Upper lobe of left lung (tissue), 6 donors: Measurements from ENCODE around the gene SPOCK1. TPM values are rescaled to one million over a fixed set of nuclear protein-coding genes. Genes with fewer than 3 reads are reported as not detected.

Experiments
- ATAC-seq, 2 donors: fragments of 200-7000 bp; cut with Tn5 transposase; one replicate each; pipeline ENCODE4 v1.9.1; 2022; ENCODE audit warnings: mild to moderate bottlenecking in 2 of 2, moderate library complexity in 2 of 2; ENCODE audit not compliant: low FRiP score in 2 of 2
- DNase-seq, 2 donors: peaks; one replicate each; pipeline ENCODE4 v3.0.0-alpha.2; 2019 to 2020
- H3K27ac ChIP-seq, 4 donors: fragments of 200-600 bp; sonication (generic); one replicate each; pipeline ENCODE4 v1.5.1; 2016 to 2019
- H3K27me3 ChIP-seq, 4 donors: fragments of 200-600 bp; sonication (generic); one replicate each; pipeline ENCODE4 v1.5.1; 2017 to 2019
- H3K36me3 ChIP-seq, 4 donors: fragments of 200-600 bp; sonication (generic); one replicate each; pipeline ENCODE4 v1.5.1; 2016 to 2019
- H3K4me1 ChIP-seq, 4 donors: fragments of 200-600 bp; sonication (generic); one replicate each; pipeline ENCODE4 v1.5.1; 2018 to 2019
- H3K4me3 ChIP-seq, 4 donors: fragments of 200-600 bp; sonication (generic); one replicate each; pipeline ENCODE4 v1.5.1; 2017 to 2019; ENCODE audit warnings: mild to moderate bottlenecking in 2 of 4, moderate library complexity in 1 of 4
- H3K9me3 ChIP-seq, 4 donors: fragments of 200-600 bp; sonication (generic); one replicate each; pipeline ENCODE4 v1.5.1; 2018 to 2019
- EP300 ChIP-seq, 4 donors: sonication (generic); formaldehyde crosslinking; IDR thresholded peaks; one replicate each; pipeline ENCODE4 v1.5.1; 2017; ENCODE audit warnings: antibody characterized with exemption in 4 of 4, control low read depth in 2 of 4
- POLR2A ChIP-seq, 4 donors: fragments of 450-650 bp; IDR thresholded peaks; one replicate each; pipeline ENCODE4 v1.5.1; 2016 to 2017; ENCODE audit warnings: antibody characterized with exemption in 4 of 4, mild to moderate bottlenecking in 2 of 4
- POLR2AphosphoS5 ChIP-seq, 2 donors: sonication (generic); formaldehyde crosslinking; IDR thresholded peaks; one replicate each; pipeline ENCODE4 v1.5.1; 2017; ENCODE audit warnings: antibody characterized with exemption in 2 of 2
- WGBS, 2 donors: methylation state at CpG; one replicate each; pipeline ENCODE4 v1.1.5; 2017 to 2018; 5-methylcytosine and 5-hydroxymethylcytosine counted together
- total RNA-seq, 6 donors: library from RNA; depleted of rRNA in 4 of 6; stranded (reverse); fragments of >200 nt in 4 of 6; gene quantifications; one replicate each; pipeline versions ENCODE4 v1.1.0 to v1.2.1, GENCODE V29; 2016 to 2021
- TF ChIP-seq, protein P1 (sequence below), 6 experiments: fragments of 450-650 bp in 4 of 6; fragments of 200-600 bp in 2 of 6; sonication (generic) in 2 of 6; IDR thresholded peaks; one replicate each; pipeline ENCODE4 v1.5.1; 2016 to 2019; ENCODE audit warnings: antibody characterized with exemption in 6 of 6
- donor health status: DM: no; HTN: no; CAD: no; lungs with moderate emphysema.
- donor health status: DM: no; HTN: yes; CAD: no; lungs with severe emphysema.

Gene SPOCK1
- total RNA-seq, 6 donors from 2014 or later: 0.33 to 16.6 (median 2.0) TPM; not detected in 1

DNA sequence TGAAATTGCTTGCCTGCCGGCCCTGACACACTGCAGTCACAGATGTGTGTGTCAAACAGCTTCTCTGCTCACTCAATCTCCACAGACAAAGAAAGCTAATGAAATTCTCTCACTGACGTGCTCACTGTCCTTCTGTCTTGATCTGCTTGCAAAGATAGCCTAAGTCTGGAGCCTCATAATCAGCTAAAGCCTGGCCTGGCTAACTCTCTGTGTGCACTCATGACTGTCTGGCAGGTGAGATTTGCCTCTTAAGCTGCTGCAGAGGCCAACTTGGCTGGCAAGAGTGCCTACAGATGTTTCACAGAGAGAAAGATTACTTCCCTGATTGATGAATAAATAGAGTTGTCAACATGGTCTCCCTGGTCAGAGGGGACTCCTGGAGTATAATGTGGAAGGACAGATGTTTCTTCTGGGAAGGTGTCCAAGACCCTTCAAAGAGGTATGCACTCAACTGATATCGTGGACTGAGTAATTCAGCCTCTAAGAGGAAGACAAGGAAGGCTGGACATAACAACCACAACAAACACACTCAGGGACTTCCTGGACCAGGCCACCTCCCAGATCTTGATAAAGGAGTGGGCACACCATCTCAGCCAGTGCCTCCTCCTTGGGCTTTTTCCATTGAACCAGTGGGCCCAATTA is 362.0 kb downstream of the SPOCK1 start:
- Histone ChIP-seq H3K36me3 (no peaks in the 10 kb centered on the region), H3K9me3 (no peaks in the 10 kb centered on the region), H3K4me3 (no peak overlapping the region), H3K27ac (no peak overlapping the region), H3K27me3 (no peaks in the 10 kb centered on the region), H3K4me1 (no peaks in the 10 kb centered on the region)
- ATAC-seq (no peak), DNase-seq (no peak)
- TF ChIP-seq EP300 (IDR thresholded peaks at IDR 0.05) (no peak), POLR2A (IDR thresholded peaks at IDR 0.05) (no peak), POLR2AphosphoS5 (IDR thresholded peaks at IDR 0.05) (no peak)
- TF ChIP-seq, protein P1, sequence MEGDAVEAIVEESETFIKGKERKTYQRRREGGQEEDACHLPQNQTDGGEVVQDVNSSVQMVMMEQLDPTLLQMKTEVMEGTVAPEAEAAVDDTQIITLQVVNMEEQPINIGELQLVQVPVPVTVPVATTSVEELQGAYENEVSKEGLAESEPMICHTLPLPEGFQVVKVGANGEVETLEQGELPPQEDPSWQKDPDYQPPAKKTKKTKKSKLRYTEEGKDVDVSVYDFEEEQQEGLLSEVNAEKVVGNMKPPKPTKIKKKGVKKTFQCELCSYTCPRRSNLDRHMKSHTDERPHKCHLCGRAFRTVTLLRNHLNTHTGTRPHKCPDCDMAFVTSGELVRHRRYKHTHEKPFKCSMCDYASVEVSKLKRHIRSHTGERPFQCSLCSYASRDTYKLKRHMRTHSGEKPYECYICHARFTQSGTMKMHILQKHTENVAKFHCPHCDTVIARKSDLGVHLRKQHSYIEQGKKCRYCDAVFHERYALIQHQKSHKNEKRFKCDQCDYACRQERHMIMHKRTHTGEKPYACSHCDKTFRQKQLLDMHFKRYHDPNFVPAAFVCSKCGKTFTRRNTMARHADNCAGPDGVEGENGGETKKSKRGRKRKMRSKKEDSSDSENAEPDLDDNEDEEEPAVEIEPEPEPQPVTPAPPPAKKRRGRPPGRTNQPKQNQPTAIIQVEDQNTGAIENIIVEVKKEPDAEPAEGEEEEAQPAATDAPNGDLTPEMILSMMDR (IDR thresholded peaks at IDR 0.05): no peak
- 7 to 35% methylated on average over 3 of the region's 3 CpGs for WGBS, 2 donors

DNA sequence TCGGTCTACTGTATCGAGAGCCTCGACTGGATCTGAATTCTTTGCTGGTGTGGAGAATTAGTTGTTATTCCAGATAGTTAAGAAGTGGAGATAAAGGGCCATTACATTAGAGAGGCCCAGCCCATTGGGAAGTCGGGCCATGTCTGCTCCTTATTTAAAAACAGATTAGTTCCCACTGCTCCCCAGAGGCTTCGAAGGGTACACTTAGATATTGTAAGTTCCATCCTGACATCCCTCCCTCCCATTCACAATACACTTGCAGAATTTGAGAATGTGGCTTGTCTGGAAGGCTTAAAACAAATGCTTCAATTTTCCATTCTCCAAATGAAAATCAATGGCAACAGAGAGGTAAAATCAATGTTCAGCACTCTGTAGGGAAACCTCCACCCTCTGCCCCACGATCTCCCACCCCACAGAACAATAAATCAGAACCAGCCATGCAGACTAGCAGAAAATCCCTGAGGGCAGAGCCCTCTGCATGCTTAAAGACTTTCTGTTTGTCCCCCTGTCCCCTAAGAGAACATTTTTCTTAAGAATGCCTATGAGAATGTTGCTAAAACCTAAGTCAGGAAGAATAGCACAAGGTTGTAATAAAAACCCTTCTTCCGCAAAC is 364.1 kb downstream of the SPOCK1 start:
- H3K27me3 ChIP-seq: no peaks in the 10 kb centered on the region
- DNase-seq (no peak), ATAC-seq (no peak)
- WGBS, 2 donors: 63 to 65% methylated on average over 7 of the region's 7 CpGs
- no peaks in the 10 kb centered on the region for H3K4me1 ChIP-seq
- TF ChIP-seq, protein P1 (IDR thresholded peaks at IDR 0.05): no peak
- TF ChIP-seq POLR2AphosphoS5 (IDR thresholded peaks at IDR 0.05) (no peak), EP300 (IDR thresholded peaks at IDR 0.05) (no peak), POLR2A (IDR thresholded peaks at IDR 0.05) (no peak)
- no peak overlapping the region for H3K4me3 ChIP-seq
- H3K36me3 ChIP-seq: no peaks in the 10 kb centered on the region
- H3K9me3 ChIP-seq: no peaks in the 10 kb centered on the region
- no peak overlapping the region for H3K27ac ChIP-seq

GRCh38 chr5:137129886-137130680 is 369.0 kb downstream of the SPOCK1 start:
- ATAC-seq (no peak), DNase-seq (no peak)
- no peak overlapping the region for H3K27ac ChIP-seq
- H3K4me3 ChIP-seq: no peak overlapping the region
- WGBS, 2 donors: 64 to 75% methylated on average over 2 of the region's 2 CpGs
- no peaks in the 10 kb centered on the region for H3K4me1 ChIP-seq
- no peaks in the 10 kb centered on the region for H3K27me3 ChIP-seq
- H3K9me3 ChIP-seq: peaks cover 0 to 3% (median 0%) of the 10 kb centered on the region in 4 donors
- TF ChIP-seq POLR2A (IDR thresholded peaks at IDR 0.05) (no peak), EP300 (IDR thresholded peaks at IDR 0.05) (no peak), POLR2AphosphoS5 (IDR thresholded peaks at IDR 0.05) (no peak)
- TF ChIP-seq, protein P1 (IDR thresholded peaks at IDR 0.05): no peak
- H3K36me3 ChIP-seq: no peaks in the 10 kb centered on the region

DNA sequence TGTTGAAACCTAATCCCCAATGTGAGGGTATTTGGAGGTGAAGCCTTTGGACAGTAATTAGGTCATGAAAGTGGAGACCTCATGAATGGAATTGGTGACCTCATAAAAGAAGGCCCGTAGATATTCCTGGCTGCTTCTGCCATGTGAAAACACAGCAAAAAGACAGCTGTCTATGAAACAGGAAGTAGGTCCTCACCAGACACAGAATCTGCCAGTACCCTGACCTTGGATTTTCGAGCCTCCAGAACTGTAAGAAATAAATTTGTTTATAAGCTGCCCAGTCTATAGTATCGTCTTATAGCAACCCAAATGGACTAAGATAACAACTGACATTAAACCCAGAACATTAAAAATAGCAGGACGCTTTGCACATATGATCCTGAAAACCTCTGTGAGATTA is 371.1 kb downstream of the SPOCK1 start:
- DNase-seq (no peak), ATAC-seq (no peak)
- H3K4me3 ChIP-seq: no peak overlapping the region
- 64 to 68% methylated on average over 4 of the region's 4 CpGs for WGBS, 2 donors
- no peaks in the 10 kb centered on the region for H3K36me3 ChIP-seq
- H3K27me3 ChIP-seq: no peaks in the 10 kb centered on the region
- no peak overlapping the region for H3K27ac ChIP-seq
- TF ChIP-seq POLR2AphosphoS5 (IDR thresholded peaks at IDR 0.05): no peak
- no peak for TF ChIP-seq EP300 (IDR thresholded peaks at IDR 0.05)
- no peak for TF ChIP-seq POLR2A (IDR thresholded peaks at IDR 0.05)
- TF ChIP-seq, protein P1 (IDR thresholded peaks at IDR 0.05): no peak
- peaks cover 0 to 3% (median 0%) of the 10 kb centered on the region in 4 donors for H3K9me3 ChIP-seq
- H3K4me1 ChIP-seq: no peaks in the 10 kb centered on the region
